Glomerular visceral epithelial cell (primary cell): ENCODE results near the gene RAB24.
"Not testable (repeated sequence)": the region's sequence is repeated elsewhere in the genome, so short reads cannot be mapped to it uniquely, and the experiment has no call there.

Experiments used
- DNase-seq: peaks from one replicate; pipeline ENCODE4 v3.0.0-alpha.2; 2016; ENCODE audit errors: extremely low spot score

The RAB24 gene

DNA sequence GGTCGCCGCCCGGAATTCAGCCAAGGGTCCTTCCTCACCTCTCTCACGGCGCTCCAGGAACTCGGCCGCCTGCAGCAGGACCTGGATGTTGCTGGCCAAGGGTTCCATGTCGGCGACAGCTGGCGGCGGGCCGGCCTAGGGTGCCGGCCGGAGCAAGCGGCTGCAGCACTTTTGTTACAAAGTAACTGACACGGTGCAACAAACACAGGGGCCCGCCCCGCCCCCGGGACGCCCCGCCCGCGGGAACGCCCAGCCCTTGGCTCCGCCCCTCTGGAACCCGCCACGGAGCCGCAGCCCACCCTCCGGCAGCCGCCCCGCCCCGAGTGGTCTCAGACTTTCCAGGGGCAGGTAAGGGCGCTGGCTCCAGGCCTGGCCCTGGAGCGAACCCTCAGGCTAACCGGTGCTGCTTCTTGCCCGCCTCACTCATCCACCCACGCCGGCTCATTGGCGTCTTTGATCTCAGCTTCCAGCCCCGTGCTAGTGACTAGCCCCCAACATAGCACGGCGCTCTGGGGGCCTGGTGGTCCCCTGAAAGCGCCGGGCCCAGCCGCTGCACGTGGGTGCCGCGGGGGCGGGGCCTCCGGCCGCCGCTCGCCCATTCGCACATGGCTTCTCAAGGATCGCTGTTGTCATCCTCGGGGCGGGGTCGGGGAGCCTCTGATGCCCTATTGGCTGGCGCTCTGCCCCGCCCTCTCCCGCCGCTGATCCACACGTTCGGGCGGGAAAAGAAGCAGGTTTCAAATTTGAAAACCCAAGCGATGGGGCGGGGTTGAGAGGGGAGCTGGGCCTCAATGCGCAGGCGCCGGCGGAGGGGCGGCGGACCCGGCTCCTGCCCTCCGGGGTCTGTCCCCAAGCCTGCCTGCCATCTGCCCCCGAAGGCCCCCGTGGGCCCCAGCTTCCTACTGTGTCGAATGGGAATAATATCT lies 8.5 kb upstream of the RAB24 start, which contains the start of gene MXD3:
Gene MXD3, minus strand, starts transcription at position 176 of the 926 bp plus-strand sequence. Its CDS starts 68 bp downstream, at position 108.
- peak; percentile 98 for DNase-seq

DNA sequence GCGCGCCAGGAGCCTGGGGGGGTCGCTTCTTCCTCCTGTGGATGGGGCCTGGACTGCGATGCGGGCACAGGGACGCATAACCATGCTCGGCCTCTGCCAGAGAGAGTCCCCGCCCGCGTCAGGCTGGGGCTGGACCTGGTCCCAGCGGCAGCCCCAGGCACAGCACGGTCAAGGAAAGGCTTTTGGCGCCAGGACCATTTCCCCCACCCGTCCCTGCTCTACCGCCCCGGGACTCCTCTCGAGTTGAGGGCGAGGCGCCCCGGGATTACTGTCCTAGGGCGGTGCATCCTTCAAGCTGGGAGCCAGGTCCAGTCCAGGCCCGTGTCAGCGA lies 7.8 kb upstream of the RAB24 start:
- DNase-seq, result no peak

GRCh38 chr5:177310757-177311391 lies 7.4 kb upstream of the RAB24 start:
- peak; percentile 40 for DNase-seq

- no peak for DNase-seq
These were observed 6.8 kb upstream of the RAB24 start for GRCh38 chr5:177310332-177310731.

DNA sequence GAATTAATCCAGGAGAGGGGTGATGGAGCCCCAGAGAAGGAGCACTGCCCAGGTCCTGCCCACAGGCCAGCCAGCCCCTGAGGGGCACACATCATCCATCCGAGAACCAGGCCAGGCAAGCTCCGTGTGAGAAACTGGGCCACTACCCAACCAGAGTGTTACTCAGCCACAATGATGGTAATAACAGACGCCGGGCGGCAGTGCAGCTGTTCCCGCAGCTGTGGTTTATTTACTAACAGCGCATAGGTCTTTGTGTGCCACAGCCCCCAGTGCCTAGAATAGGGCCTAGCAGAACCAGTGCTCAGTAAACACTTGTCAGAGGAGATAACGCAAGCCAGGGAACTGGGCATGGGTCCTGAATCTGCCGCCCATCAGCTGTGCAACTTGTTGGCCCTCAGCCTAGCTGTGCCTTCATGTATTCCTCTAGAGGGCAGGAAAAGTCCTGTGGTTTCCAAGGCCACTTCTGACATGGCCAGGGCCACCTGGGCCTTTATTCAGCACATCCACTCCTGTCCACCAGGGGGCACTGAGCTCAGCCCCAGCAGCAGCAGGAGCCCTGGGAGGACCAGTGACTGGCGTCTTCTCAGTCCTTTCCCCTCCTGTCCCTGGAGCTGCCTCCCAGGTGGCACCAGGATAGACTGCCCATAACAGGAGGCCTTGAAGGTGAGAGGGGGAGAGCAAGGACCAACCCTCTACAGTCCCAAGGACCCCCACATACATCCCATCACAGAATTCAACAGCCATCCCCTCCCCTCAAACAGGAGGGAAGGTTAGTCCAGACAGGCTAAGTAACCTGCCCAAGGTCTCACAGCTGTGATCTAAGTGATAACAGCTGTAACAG lies 6.1 kb upstream of the RAB24 start:
- DNase-seq, result peak; percentile 80

DNA sequence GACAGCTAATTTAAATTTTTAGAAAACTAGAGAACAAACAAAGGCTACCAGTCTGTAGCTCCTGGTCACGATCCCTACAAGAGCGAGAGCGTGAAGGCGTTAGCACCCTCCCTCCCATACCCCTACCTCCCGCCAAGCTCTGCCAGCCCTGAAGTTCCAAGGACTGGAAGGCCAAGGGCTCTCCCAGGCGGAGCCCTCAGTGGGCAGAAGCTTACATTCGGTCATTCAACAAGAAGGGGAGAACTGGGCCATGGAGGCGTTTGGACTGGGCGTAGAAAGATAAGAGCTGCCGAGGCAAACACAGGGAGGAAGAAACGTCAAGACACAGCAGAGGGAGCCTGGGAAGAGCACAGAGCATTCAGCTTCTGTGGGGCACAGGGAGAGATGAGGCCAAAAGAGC lies 5.2 kb upstream of the RAB24 start:
- DNase-seq, result no peak

DNA sequence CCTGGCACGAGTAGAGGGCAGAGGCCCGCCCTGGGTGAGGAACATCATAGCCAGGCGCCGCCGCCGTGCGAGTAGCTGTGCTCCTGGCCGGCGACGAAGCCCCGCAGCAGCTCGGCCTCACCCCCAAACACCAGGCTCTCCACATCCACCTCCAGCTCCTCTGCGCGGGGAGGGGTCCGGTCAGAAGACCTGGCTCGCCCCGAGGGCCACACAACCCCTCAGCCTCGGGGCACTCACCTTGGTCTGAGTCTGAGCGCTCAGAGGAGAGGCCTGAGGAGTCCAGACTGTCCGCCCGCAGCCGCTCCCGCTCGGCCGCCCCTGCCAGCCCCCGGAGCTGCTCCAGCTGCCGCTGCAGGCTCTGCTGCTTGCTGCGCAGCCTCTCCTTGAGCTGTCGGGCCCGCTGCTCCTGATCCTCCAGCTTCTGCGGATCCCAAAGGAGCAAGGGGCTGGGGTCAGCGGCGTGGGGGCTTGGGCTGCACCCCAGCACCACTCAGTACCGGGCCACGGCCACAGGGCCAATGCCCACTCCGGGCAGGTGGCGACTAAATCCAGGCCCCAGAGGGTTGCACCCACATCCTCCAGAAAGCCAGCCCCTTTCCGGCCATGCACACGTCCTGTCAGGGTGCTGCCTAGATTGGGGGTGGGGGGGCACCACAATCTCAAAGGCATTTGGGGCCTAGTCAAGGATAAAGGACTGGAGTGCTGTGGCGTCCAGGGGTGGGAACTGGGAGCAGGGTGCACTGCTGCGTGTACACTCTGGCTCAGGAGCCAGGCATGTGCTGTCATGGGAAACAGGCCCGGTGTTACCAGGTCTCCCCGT lies 4.2 kb upstream of the RAB24 start:
- DNase-seq, result no peak

GRCh38 chr5:177306674-177307543 lies 3.4 kb upstream of the RAB24 start:
- peak; percentile 61 for DNase-seq

GRCh38 chr5:177306103-177306640 lies 2.7 kb upstream of the RAB24 start:
- not testable (repeated sequence) for DNase-seq

- peak; percentile 64 for DNase-seq
These were observed 1.0 kb upstream of the RAB24 start for GRCh38 chr5:177304392-177305119.

GRCh38 chr5:177303925-177304391 lies 439 bp upstream of the RAB24 start:
- peak; percentile 26 for DNase-seq

- DNase-seq, result no peak
These were observed 987 bp downstream of the RAB24 start for GRCh38 chr5:177302354-177303110.

- peak; percentile 25 for DNase-seq
These were observed 1.9 kb downstream of the RAB24 start for GRCh38 chr5:177301503-177302165.

DNA sequence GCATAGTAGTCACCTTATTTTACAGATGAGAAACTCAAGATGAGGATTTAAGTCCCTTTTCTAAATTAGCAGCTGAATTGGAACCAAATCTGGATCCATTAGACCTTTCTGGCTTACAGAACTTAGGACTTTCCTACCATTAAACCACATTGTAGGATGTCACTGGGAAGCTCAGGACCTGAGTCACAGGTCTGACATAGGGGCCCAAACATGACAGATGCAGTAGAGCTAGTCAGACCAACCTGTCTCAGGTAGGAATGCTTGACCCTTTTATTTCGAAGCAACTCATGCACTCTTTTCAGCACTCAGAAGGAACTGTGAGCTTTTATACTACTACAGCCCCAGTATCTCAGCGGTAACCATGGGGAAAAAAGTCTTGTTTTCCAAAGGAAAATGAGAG lies 2.6 kb downstream of the RAB24 start:
- no peak for DNase-seq

DNA sequence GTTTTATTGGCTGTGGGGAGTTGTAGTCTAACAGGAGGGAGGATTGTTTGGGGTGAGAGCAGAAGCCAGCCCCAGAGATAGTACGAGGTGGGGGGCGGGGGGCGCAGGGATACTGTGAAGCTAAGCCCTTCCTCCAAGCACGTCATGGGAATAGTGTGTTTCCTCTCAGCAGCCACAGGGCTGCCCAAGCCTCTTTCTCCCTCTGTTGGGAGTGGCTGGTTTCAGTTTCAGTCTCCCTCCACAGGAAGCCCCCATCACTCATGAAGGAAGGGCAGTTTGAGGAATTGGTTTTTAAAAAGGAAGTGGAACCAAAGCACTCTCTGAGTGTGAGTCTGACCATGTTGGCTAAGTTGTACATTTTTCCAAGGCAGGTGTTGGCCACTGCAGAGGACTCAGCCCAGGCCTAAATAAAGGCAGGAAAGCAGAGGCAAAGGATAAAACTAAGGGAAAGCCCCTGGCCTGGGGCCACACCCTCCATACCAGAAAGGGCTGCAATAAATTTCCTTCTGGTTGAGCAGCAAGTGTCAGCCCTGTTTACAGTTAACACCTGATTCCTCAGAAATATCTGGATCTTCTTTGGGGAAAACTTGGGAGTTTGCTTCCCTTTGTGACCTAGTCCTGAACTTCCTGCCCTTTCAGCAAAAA lies 3.2 kb downstream of the RAB24 start:
- DNase-seq, result peak; percentile 77

- DNase-seq, result no peak
These were observed 3.8 kb downstream of the RAB24 start for GRCh38 chr5:177299697-177300096.

- DNase-seq, result no peak
These were observed 5.6 kb downstream of the RAB24 start for GRCh38 chr5:177297922-177298321.
